UCSD-AML1 (cell line): Measurements from ENCODE around the gene DLG5.

Source experiments
- DNase-seq: peaks from one replicate; lab custom pipeline; 2025; ENCODE audit not compliant: unreplicated experiment; lab: John Stamatoyannopoulos, UW

Gene DLG5

GRCh38 chr10:77915319-77916105 is 11.0 kb downstream of the DLG5 start:
- DNase-seq: no peak

- no peak for DNase-seq
These were observed 13.5 kb downstream of the DLG5 start for GRCh38 chr10:77913090-77913489.

GRCh38 chr10:77912576-77912975 is 14.0 kb downstream of the DLG5 start:
- no peak for DNase-seq

- DNase-seq: no peak
These were observed 14.9 kb downstream of the DLG5 start for GRCh38 chr10:77911535-77912123.

- DNase-seq: no peak
These were observed 15.9 kb downstream of the DLG5 start for GRCh38 chr10:77910524-77911145.

GRCh38 chr10:77909749-77910375 is 16.7 kb downstream of the DLG5 start:
- peak; percentile 36 for DNase-seq

- no peak for DNase-seq
These were observed 17.4 kb downstream of the DLG5 start for GRCh38 chr10:77909021-77909748.

- no peak for DNase-seq
These were observed 18.4 kb downstream of the DLG5 start for GRCh38 chr10:77907900-77908717.

GRCh38 chr10:77907462-77907861 is 19.1 kb downstream of the DLG5 start:
- DNase-seq: no peak

- no peak for DNase-seq
These were observed 19.6 kb downstream of the DLG5 start for GRCh38 chr10:77906951-77907421.

- DNase-seq: no peak
These were observed 20.8 kb downstream of the DLG5 start for GRCh38 chr10:77905781-77906180.

GRCh38 chr10:77905086-77905748 is 21.3 kb downstream of the DLG5 start:
- DNase-seq: no peak

GRCh38 chr10:77904100-77904840 is 22.3 kb downstream of the DLG5 start:
- no peak for DNase-seq

GRCh38 chr10:77902159-77902558 is 24.4 kb downstream of the DLG5 start:
- no peak for DNase-seq

- DNase-seq: no peak
These were observed 24.8 kb downstream of the DLG5 start for GRCh38 chr10:77901743-77902142.

- DNase-seq: no peak
These were observed 26.9 kb downstream of the DLG5 start for GRCh38 chr10:77899690-77900089.

- peak; percentile 69 for DNase-seq
These were observed 27.5 kb downstream of the DLG5 start for GRCh38 chr10:77899080-77899477.

- peak; percentile 76 for DNase-seq
These were observed 28.1 kb downstream of the DLG5 start for GRCh38 chr10:77898323-77899079.
